Testis (tissue), 3 donors: ENCODE measurements around the gene PRLR. TPM values are rescaled to one million over a fixed set of nuclear protein-coding genes. Genes with fewer than 3 reads are reported as not detected.
A peak's percentile ranks its signal among the peaks of the same experiment; 100 is the strongest.

Experiments
- DNase-seq: peaks from one replicate; pipeline ENCODE4 v3.0.0-alpha.2; 2019
- H3K27ac ChIP-seq, 2 donors: fragments of 200-600 bp; sonication (generic); one replicate each; pipeline ENCODE4 v1.5.1; 2019
- H3K27me3 ChIP-seq: fragments of 200-600 bp; sonication (generic); one replicate; pipeline ENCODE4 v1.5.1; 2019
- H3K36me3 ChIP-seq: fragments of 200-600 bp; sonication (generic); one replicate; pipeline ENCODE4 v1.5.1; 2017; ENCODE audit warnings: low read depth; ENCODE audit errors: missing control alignments
- H3K4me1 ChIP-seq: fragments of 200-600 bp; sonication (generic); one replicate; pipeline ENCODE4 v1.5.1; 2019
- H3K4me3 ChIP-seq, 2 donors: fragments of 200-600 bp; sonication (generic); one replicate each; pipeline ENCODE4 v1.5.1; 2017 to 2019
- H3K9me3 ChIP-seq: fragments of 200-600 bp; sonication (generic); one replicate; pipeline ENCODE4 v1.5.1; 2017
- CTCF ChIP-seq, 3 experiments: fragments of 450-650 bp in 2 of 3; fragments of 200-600 bp in 1 of 3; sonication (generic) in 1 of 3; IDR thresholded peaks; one replicate each; pipeline ENCODE4 v1.5.1; 2016 to 2019; ENCODE audit warnings: antibody characterized with exemption in 3 of 3, mild to moderate bottlenecking in 2 of 3, moderate library complexity in 1 of 3
- POLR2A ChIP-seq: fragments of 450-650 bp; IDR thresholded peaks from one replicate; pipeline ENCODE4 v1.6.1; 2017; ENCODE audit warnings: antibody characterized with exemption, mild to moderate bottlenecking, moderate library complexity
- whole genome bisulfite sequencing, 2 donors: methylation state at CpG; one replicate each; pipeline ENCODE4 v1.1.5; 2018; 5-methylcytosine and 5-hydroxymethylcytosine counted together
- intact Hi-C: fragments of 100-400 bp; cut with DNase I; formaldehyde crosslinking; loops from one replicate; pipeline ENCODE4 v1.15.1; 2023; ENCODE audit warnings: low total_unique reads
- polyA plus RNA-seq: library from polyadenylated mRNA; stranded (reverse); fragments of 350-450 nt; fragmentation: Illumina TruSeq; extraction: RNeasy Lipid Tissue Mini Kit (QIAGEN cat#74804); gene quantifications from one replicate; pipeline ENCODE4 v1.2.3, GENCODE V29; 2014; ENCODE audit warnings: low read depth, low replicate concordance; ENCODE audit not compliant: insufficient read depth
- total RNA-seq, 2 donors: library from RNA; depleted of rRNA; stranded (reverse); fragments of >200 nt; gene quantifications; one replicate each; pipeline ENCODE4 v1.2.3, GENCODE V29; 2016

Gene PRLR
- total and polyA plus RNA-seq, 3 donors from 2014 or later = 1.6 to 6.3 (median 2.2) TPM

- 88 to 96% methylated on average over 1 of the region's 1 CpG for WGBS, 2 donors
- TF ChIP-seq CTCF (IDR thresholded peaks at IDR 0.05) = peak in 1 of 3 experiments; percentile 29
- no peak for TF ChIP-seq POLR2A
- H3K36me3 ChIP-seq = no peaks in the 10 kb centered on the region
- H3K9me3 ChIP-seq = no peaks in the 10 kb centered on the region
- no peaks in the 10 kb centered on the region for H3K27me3 ChIP-seq
- no peak overlapping the region for H3K4me3 ChIP-seq
- no peak overlapping the region for H3K27ac ChIP-seq
- intact Hi-C loops = no loop called here
- peaks cover 10% of the 10 kb centered on the region for H3K4me1 ChIP-seq
- no peak for DNase-seq
These were observed 64.2 kb downstream of the PRLR start for GRCh38 chr5:35166043-35166442.

- intact Hi-C loops = no loop called here
- Histone ChIP-seq H3K4me1 (peaks cover 11% of the 10 kb centered on the region), H3K4me3 (no peak overlapping the region), H3K27me3 (no peaks in the 10 kb centered on the region), H3K27ac (no peak overlapping the region), H3K9me3 (no peaks in the 10 kb centered on the region), H3K36me3 (no peaks in the 10 kb centered on the region)
- TF ChIP-seq CTCF (IDR thresholded peaks at IDR 0.05) = no peak
- TF ChIP-seq POLR2A = no peak
- no peak for DNase-seq
- 91% methylated on average over 4 of the region's 4 CpGs for WGBS, 2 donors
These were observed 65.3 kb downstream of the PRLR start for GRCh38 chr5:35164860-35165542.

- H3K36me3 ChIP-seq = no peaks in the 10 kb centered on the region
- no peaks in the 10 kb centered on the region for H3K9me3 ChIP-seq
- no peak for DNase-seq
- peaks cover 20% of the 10 kb centered on the region for H3K4me1 ChIP-seq
- TF ChIP-seq POLR2A (no peak), CTCF (IDR thresholded peaks at IDR 0.05) (no peak)
- intact Hi-C loops = no loop called here
- H3K27ac ChIP-seq = no peak overlapping the region
- H3K27me3 ChIP-seq = no peaks in the 10 kb centered on the region
- H3K4me3 ChIP-seq = no peak overlapping the region
These were observed 66.6 kb downstream of the PRLR start for GRCh38 chr5:35163710-35164033.

- WGBS, 2 donors = 82 to 83% methylated on average over 11 of the region's 11 CpGs
These were observed 67.2 kb downstream of the PRLR start for GRCh38 chr5:35162848-35163709.

More at GRCh38 chr5:35162848-35163709, 67.2 kb downstream of the PRLR start:
- Histone ChIP-seq H3K27me3 (no peaks in the 10 kb centered on the region), H3K27ac (peak overlapping the region in 1 of 2 donors; percentile 71), H3K4me1 (peaks cover 22% of the 10 kb centered on the region), H3K9me3 (no peaks in the 10 kb centered on the region), H3K36me3 (no peaks in the 10 kb centered on the region), H3K4me3 (no peak overlapping the region)
- DNase-seq = no peak
- no peak for TF ChIP-seq POLR2A
- no peak for TF ChIP-seq CTCF (IDR thresholded peaks at IDR 0.05)
- intact Hi-C loops = no loop called here
